Measurements from ENCODE around the gene CATSPERZ. TPM values are rescaled to one million over a fixed set of nuclear protein-coding genes. Genes with fewer than 3 reads are reported as not detected.

CATSPERZ gene
- total and polyA plus RNA-seq, 4 donors, result not detected

DNA sequence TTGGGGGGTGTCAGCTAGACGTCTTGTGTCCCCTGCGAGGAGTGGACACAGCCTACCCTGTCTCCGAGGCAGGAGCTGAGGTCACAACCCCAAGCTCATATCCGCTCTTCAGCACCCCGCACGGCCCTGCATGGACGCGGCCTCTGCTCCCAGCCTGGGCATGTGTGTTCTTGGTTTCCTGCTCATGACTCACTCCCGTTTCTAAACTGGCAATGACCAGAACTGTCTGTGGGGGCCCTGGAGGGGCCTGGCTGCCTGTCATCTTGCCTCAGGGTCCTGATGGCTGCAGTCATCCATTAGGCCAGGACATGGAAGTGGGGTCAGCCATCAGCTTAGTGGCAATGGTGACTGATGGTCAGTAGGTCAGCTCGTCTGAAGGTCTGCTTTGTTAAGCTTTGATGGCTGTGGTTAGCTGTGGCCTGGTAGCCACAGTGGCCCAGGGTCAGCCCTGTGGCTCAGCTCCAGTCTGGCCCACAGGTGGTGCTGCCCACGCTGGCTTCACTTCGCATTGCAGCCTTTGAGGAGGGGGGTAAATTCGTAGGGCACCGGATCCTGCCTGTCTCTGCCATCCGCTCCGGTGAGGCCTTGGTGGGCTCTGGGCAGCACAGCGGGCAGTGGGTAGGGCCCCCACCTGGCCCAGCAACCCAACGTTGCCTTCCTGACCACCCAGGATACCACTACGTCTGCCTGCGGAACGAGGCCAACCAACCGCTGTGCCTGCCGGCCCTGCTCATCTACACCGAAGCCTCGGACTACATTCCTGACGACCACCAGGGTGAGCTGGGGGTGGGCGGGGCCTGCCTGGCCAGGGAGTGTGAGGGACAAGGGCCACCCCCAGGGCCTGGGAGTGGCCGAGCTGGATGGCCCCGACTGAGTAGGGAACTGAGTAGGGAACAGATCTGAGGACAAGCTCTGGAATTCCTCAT, 36.9 kb upstream of the CATSPERZ start:
- WGBS, 2 donors, result 74 to 75% methylated on average over 29 of the region's 29 CpGs
- Histone ChIP-seq H3K27ac (ENCODE audit: low read depth in 1 of 2, low read length in 2 of 2) (no peak overlapping the region), H3K36me3 (ENCODE audit: control insufficient read depth in 1 of 2, insufficient read depth in 2 of 2, low read length in 1 of 2) (peaks cover 5 to 9% of the 10 kb centered on the region in 2 donors), H3K27me3 (ENCODE audit: control insufficient read depth in 1 of 2, insufficient read depth in 2 of 2, low read length in 1 of 2) (no peaks in the 10 kb centered on the region), H3K4me1 (ENCODE audit: control insufficient read depth in 1 of 2, insufficient read depth in 2 of 2, low read length in 2 of 2) (no peaks in the 10 kb centered on the region), H3K4me3 (ENCODE audit: low read length in 2 of 2) (no peak overlapping the region), H3K9me3 (ENCODE audit: control insufficient read depth, low read length) (no peaks in the 10 kb centered on the region)
- DNase-seq (no peak), ATAC-seq (ENCODE audit: low FRiP score) (no peak)
- intact Hi-C loops (cut with DNase I), result no loop called here

DNA sequence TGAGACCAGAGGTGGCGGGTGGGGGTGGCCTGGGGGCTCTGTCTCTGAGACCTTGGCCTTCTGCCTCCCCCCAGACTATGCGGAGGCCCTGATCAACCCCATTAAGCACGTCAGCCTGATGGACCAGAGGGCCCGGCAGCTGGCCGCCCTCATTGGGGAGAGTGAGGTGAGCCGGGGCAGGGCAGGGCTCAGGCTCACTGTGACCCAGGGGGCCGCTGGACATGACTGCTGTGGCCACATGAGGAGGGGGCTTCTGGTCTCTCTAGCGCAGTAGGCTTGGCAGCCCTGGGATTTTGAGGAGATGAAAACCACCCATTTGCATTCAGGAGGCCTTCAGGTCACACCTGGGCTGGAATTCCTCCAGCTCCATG, 36.2 kb upstream of the CATSPERZ start:
- Histone ChIP-seq H3K4me1 (ENCODE audit: control insufficient read depth in 1 of 2, insufficient read depth in 2 of 2, low read length in 2 of 2) (no peaks in the 10 kb centered on the region), H3K9me3 (ENCODE audit: control insufficient read depth, low read length) (no peaks in the 10 kb centered on the region), H3K27ac (ENCODE audit: low read depth in 1 of 2, low read length in 2 of 2) (no peak overlapping the region), H3K36me3 (ENCODE audit: control insufficient read depth in 1 of 2, insufficient read depth in 2 of 2, low read length in 1 of 2) (peaks cover 0 to 8% of the 10 kb centered on the region in 2 donors), H3K4me3 (ENCODE audit: low read length in 2 of 2) (no peak overlapping the region), H3K27me3 (ENCODE audit: control insufficient read depth in 1 of 2, insufficient read depth in 2 of 2, low read length in 1 of 2) (no peaks in the 10 kb centered on the region)
- DNase-seq (no peak), ATAC-seq (ENCODE audit: low FRiP score) (no peak)
- WGBS, 2 donors, result 86 to 89% methylated on average over 8 of the region's 8 CpGs
- intact Hi-C loops (cut with DNase I), result no loop called here

DNA sequence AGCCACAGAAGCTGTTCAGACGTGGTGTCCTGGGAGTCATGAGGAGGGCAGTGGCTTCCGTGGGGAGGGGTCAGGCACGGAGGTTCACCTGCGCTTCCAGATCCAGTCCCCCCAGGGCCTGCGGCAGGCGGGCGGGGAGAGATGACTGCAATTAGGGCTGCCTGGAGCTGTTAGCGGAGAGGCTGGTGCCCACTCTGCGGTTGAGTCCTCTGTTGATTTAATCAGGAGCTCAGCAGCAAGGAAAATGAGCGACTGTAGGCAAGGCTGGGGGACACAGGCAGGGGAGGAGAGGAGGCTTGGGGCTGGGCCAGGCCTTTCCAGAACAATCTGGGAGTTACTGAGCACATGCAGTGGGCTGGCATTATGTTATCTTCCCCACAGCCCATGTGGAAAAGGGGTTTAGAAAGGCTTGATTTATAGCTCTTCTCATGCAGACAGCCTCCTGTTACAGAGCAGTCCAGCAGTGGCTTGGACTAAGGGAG, 35.7 kb upstream of the CATSPERZ start:
- H3K4me1 ChIP-seq (ENCODE audit: control insufficient read depth in 1 of 2, insufficient read depth in 2 of 2, low read length in 2 of 2), result no peaks in the 10 kb centered on the region
- no peak overlapping the region for H3K4me3 ChIP-seq (ENCODE audit: low read length in 2 of 2)
- peaks cover 0 to 5% of the 10 kb centered on the region in 2 donors for H3K36me3 ChIP-seq (ENCODE audit: control insufficient read depth in 1 of 2, insufficient read depth in 2 of 2, low read length in 1 of 2)
- no peak overlapping the region for H3K27ac ChIP-seq (ENCODE audit: low read depth in 1 of 2, low read length in 2 of 2)
- WGBS, 2 donors, result 81 to 86% methylated on average over 10 of the region's 10 CpGs
- intact Hi-C loops (cut with DNase I), result no loop called here
- ATAC-seq (ENCODE audit: low FRiP score), result no peak
- DNase-seq, result no peak
- H3K27me3 ChIP-seq (ENCODE audit: control insufficient read depth in 1 of 2, insufficient read depth in 2 of 2, low read length in 1 of 2), result no peaks in the 10 kb centered on the region
- no peaks in the 10 kb centered on the region for H3K9me3 ChIP-seq (ENCODE audit: control insufficient read depth, low read length)

DNA sequence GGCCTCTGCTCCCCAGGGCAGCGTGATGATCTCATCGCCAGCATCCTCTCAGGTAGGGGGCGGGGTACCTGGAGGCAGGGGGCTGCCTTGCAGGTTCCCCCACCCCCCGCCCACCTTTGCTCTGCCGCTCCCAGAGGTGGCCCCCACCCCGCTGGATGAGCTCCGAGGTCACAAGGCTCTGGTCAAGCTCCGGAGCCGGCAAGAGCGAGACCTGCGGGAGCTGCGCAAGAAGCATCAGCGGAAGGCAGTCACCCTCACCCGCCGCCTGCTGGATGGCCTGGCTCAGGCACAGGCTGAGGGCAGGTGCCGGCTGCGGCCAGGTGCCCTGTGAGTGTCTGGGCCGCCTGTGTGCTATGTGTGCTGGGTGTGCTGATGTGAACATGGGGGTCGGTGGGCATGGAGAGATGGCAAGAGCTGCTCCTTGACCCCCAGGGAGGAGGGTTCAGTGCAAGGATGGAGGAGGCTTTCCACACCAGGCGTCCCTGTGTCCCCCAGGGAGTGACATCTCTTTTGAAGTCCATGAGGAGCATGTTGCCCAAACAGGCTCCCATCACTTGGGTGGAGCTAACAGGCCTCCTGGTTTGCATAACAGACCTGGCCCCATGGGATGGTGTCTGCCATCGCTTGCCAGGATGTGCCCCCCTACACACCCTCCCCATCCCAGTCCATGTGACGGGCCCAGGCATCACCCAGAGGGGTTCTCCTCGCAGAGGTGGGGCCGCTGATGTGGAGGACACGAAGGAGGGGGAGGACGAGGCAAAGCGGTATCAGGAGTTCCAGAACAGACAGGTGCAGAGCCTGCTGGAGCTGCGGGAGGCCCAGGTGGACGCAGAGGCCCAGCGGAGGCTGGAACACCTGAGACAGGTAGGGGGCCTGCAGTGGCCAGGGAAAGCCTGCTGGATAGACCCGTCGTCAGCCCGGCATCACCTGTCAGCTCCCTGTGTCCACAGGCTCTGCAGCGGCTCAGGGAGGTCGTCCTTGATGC, 34.7 kb upstream of the CATSPERZ start:
- no peaks in the 10 kb centered on the region for H3K4me1 ChIP-seq (ENCODE audit: control insufficient read depth in 1 of 2, insufficient read depth in 2 of 2, low read length in 2 of 2)
- no peaks in the 10 kb centered on the region for H3K27me3 ChIP-seq (ENCODE audit: control insufficient read depth in 1 of 2, insufficient read depth in 2 of 2, low read length in 1 of 2)
- H3K4me3 ChIP-seq (ENCODE audit: low read length in 2 of 2), result no peak overlapping the region
- peak in 1 of 2 donors; percentile 47 for DNase-seq
- H3K9me3 ChIP-seq (ENCODE audit: control insufficient read depth, low read length), result no peaks in the 10 kb centered on the region
- 88 to 91% methylated on average over 34 to 35 of the region's 35 CpGs for WGBS, 2 donors
- ATAC-seq (ENCODE audit: low FRiP score), result no peak
- intact Hi-C loops (cut with DNase I), result no loop called here
- peaks cover 0 to 5% of the 10 kb centered on the region in 2 donors for H3K36me3 ChIP-seq (ENCODE audit: control insufficient read depth in 1 of 2, insufficient read depth in 2 of 2, low read length in 1 of 2)
- no peak overlapping the region for H3K27ac ChIP-seq (ENCODE audit: low read depth in 1 of 2, low read length in 2 of 2)

DNA sequence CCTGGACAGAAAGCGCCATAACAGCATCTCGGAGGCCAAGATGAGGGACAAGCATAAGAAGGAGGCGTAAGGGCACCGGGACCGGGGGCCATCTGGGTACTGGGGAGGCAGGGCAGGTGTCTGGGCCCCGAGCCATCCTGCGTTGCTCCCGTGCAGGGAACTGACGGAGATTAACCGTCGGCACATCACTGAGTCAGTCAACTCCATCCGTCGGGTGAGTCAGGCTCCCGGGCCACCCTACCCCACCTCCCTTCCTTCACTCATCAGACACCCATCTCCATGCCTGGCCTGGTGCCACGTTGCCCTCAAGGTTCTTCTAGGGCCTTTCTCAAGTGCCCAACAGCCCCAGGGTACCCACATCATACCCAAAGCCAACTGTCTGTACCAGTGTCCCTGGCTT, 33.8 kb upstream of the CATSPERZ start:
- Histone ChIP-seq H3K27ac (ENCODE audit: low read depth in 1 of 2, low read length in 2 of 2) (no peak overlapping the region), H3K9me3 (ENCODE audit: control insufficient read depth, low read length) (no peaks in the 10 kb centered on the region), H3K4me3 (ENCODE audit: low read length in 2 of 2) (no peak overlapping the region), H3K4me1 (ENCODE audit: control insufficient read depth in 1 of 2, insufficient read depth in 2 of 2, low read length in 2 of 2) (no peaks in the 10 kb centered on the region), H3K27me3 (ENCODE audit: control insufficient read depth in 1 of 2, insufficient read depth in 2 of 2, low read length in 1 of 2) (no peaks in the 10 kb centered on the region), H3K36me3 (ENCODE audit: control insufficient read depth in 1 of 2, insufficient read depth in 2 of 2, low read length in 1 of 2) (peaks cover 0 to 5% of the 10 kb centered on the region in 2 donors)
- no peak for ATAC-seq (ENCODE audit: low FRiP score)
- intact Hi-C loops (cut with DNase I), result no loop called here
- WGBS, 2 donors, result 80 to 88% methylated on average over 15 of the region's 15 CpGs
- peak; percentile 50 to 73 for DNase-seq

DNA sequence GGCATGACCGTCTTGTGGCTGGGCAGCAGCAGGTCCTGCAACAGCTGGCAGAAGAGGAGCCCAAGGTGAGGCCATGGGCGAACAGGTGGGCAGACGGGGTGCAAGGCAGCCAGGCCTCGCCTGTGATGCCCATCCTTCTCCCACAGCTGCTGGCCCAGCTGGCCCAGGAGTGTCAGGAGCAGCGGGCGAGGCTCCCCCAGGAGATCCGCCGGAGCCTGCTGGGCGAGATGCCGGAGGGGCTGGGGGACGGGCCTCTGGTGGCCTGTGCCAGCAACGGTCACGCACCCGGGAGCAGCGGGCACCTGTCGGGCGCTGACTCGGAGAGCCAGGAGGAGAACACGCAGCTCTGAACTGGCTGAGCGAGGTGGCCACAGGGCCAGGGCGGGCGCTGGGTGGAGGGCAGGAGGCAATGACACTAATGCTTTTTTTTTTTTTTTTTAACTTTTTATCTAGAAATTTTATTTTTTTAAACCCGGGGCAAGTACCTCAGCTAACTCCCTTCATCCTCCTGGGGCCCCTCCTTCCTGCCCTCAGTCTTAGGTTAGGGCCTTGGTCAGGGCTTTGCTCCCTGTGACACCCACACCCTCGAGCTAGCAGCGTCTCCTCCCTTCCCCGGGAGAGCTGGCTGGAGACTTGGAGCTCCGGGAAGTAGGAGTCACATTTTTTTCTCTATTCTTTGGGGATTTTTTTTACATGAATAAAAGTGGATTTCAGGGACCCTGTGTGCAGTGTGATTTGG, 32.8 kb upstream of the CATSPERZ start:
- WGBS, 2 donors, result 81 to 85% methylated on average over 21 to 27 of the region's 27 CpGs
- H3K27ac ChIP-seq (ENCODE audit: low read depth in 1 of 2, low read length in 2 of 2), result no peak overlapping the region
- peaks cover 0 to 5% of the 10 kb centered on the region in 2 donors for H3K36me3 ChIP-seq (ENCODE audit: control insufficient read depth in 1 of 2, insufficient read depth in 2 of 2, low read length in 1 of 2)
- no peaks in the 10 kb centered on the region for H3K27me3 ChIP-seq (ENCODE audit: control insufficient read depth in 1 of 2, insufficient read depth in 2 of 2, low read length in 1 of 2)
- intact Hi-C loops (cut with DNase I), result no loop called here
- DNase-seq (peak; percentile 66 to 77), ATAC-seq (ENCODE audit: low FRiP score) (no peak)
- H3K9me3 ChIP-seq (ENCODE audit: control insufficient read depth, low read length), result no peaks in the 10 kb centered on the region
- no peaks in the 10 kb centered on the region for H3K4me1 ChIP-seq (ENCODE audit: control insufficient read depth in 1 of 2, insufficient read depth in 2 of 2, low read length in 2 of 2)
- no peak overlapping the region for H3K4me3 ChIP-seq (ENCODE audit: low read length in 2 of 2)

DNA sequence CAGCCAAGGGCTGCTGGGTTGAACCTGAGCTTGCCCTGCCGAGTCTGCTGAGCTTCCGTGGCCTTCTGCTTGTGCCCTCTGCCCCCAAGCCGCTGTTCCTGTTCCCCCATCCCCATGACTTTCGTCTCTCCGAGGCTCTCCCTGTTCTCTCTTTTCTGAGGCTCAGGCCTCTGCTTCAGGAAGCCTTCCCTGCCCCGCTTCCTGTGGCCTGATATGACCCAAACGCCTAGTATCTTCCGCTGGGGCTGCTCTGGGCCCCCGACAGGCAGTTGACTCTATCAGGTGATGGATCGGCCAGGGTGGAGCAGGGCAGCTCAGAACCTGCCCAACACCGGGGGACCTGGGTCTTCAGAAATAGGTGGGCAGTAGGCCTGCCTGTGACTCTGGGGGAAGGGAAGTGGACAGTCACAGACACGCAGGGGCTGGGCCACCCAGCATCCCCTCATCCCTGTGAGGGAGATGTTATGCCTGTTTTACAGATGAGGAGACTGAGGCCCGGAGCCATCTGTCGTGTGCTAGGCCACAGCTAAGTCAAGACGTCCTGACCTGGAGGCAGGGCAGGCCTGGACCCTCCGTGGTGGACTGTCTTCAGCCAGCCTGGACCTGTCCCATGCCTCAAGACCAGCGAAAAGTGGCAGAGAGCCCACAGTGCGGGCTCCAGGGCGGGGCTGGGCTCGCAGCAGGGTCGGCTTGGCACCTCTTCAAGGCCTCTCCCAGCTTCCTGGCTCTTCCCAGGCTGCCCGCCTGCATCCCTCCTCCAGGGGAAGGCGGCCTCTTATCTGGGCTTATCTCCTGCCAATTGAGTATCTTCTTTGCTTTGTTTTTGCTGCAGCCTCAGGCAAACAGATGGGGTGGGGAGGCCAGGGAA, 31.9 kb upstream of the CATSPERZ start:
- peak in 1 of 2 donors; percentile 79 for DNase-seq
- Histone ChIP-seq H3K4me1 (ENCODE audit: control insufficient read depth in 1 of 2, insufficient read depth in 2 of 2, low read length in 2 of 2) (no peaks in the 10 kb centered on the region), H3K36me3 (ENCODE audit: control insufficient read depth in 1 of 2, insufficient read depth in 2 of 2, low read length in 1 of 2) (peaks cover 0 to 3% of the 10 kb centered on the region in 2 donors), H3K27ac (ENCODE audit: low read depth in 1 of 2, low read length in 2 of 2) (peak overlapping the region in 1 of 2 donors; percentile 72), H3K4me3 (ENCODE audit: low read length in 2 of 2) (no peak overlapping the region), H3K9me3 (ENCODE audit: control insufficient read depth, low read length) (no peaks in the 10 kb centered on the region), H3K27me3 (ENCODE audit: control insufficient read depth in 1 of 2, insufficient read depth in 2 of 2, low read length in 1 of 2) (no peaks in the 10 kb centered on the region)
- ATAC-seq (ENCODE audit: low FRiP score), result no peak
- 51 to 52% methylated on average over 23 of the region's 23 CpGs for WGBS, 2 donors
- intact Hi-C loops (cut with DNase I), result loop anchor here in 1 of 2 donors (2.0 kb wide), 1 partner anchor 17 kb away; the partner anchor contains the start of gene PLCB3

Measured in aorta (tissue), 5 donors.